HCT116 (cell line): Measurements from ENCODE around the gene PTPRC. TPM values are rescaled to one million over a fixed set of nuclear protein-coding genes. Genes with fewer than 3 reads are reported as not detected.

Source experiments
- ATAC-seq: fragments of 200-7000 bp; cut with Tn5 transposase; 2 replicates; pipeline ENCODE4 v1.9.1; 2020; ENCODE audit warnings: mild to moderate bottlenecking, moderate library complexity
- BruUV-seq: library from RNA; stranded (reverse); fragments of 400-500 nt; replicated peaks from 2 replicates; lab custom pipeline; 2021; lab: Mats Ljungman, UMichigan
- CTCF ChIA-PET: fragments of 300-600 bp; sonication (Branson Sonifier 250); formaldehyde crosslinking; loops from one replicate; lab custom pipeline; 2021; ENCODE audit warnings: antibody characterized with exemption; lab: Charles Lee
- POLR2A ChIA-PET: fragments of 300-600, 350-600 bp; sonication (Branson Sonifier 250); formaldehyde crosslinking; loops from one replicate; lab custom pipeline; 2021; ENCODE audit warnings: antibody characterized with exemption; lab: Charles Lee
- RAD21 ChIA-PET, 2 experiments: fragments of 300-600 bp; sonication (Branson Sonifier 250); formaldehyde crosslinking; loops; one replicate each; lab custom pipeline; 2023; ENCODE audit warnings: low total read pairs in 2 of 2; ENCODE audit not compliant: uncharacterized antibody in 2 of 2, unreplicated experiment in 2 of 2, low non-redundant PET in 1 of 2; lab: Charles Lee
- DNase-seq: peaks from one replicate; pipeline ENCODE4 v3.0.0-alpha.2; 2010; ENCODE audit warnings: low read depth, low spot score
- H2AFZ ChIP-seq: fragments of 200-600 bp; shearing (Covaris generic), sonication (generic); 2 replicates; pipeline ENCODE4 v1.6.1; 2017; ENCODE audit warnings: low read depth, mixed run types, mixed read lengths, antibody characterized with exemption, low read length; ENCODE audit not compliant: poor library complexity, severe bottlenecking
- H3K27ac ChIP-seq: 2 replicates; pipeline ENCODE4 v1.5.1; 2012; ENCODE audit warnings: low read depth, low read length
- H3K27me3 ChIP-seq: fragments of 200-600 bp; sonication (generic); 2 replicates; pipeline ENCODE4 v1.6.1; 2016; ENCODE audit warnings: mixed run types, low read length, mixed read lengths; ENCODE audit not compliant: insufficient read depth
- H3K36me3 ChIP-seq, 2 experiments: fragments of 200-500 bp in 1 of 2; fragments of 200-600 bp in 1 of 2; sonication (Bioruptor generic) in 1 of 2; sonication (generic) in 1 of 2; 2 replicates each; pipeline versions ENCODE4 v1.5.1 to v1.6.1; 2014 to 2016; ENCODE audit warnings: low read length in 2 of 2, inconsistent platforms in 1 of 2, mixed read lengths in 1 of 2, mixed run types in 1 of 2; ENCODE audit not compliant: insufficient read depth in 2 of 2, control insufficient read depth in 1 of 2
- H3K4me1 ChIP-seq, 2 experiments: fragments of 200-600 bp in 1 of 2; sonication (generic) in 1 of 2; 2 replicates each; pipeline versions ENCODE4 v1.5.1 to v1.6.1; 2012 to 2017; ENCODE audit warnings: low read length in 2 of 2, inconsistent platforms in 1 of 2, mild to moderate bottlenecking in 1 of 2, mixed read lengths in 1 of 2, mixed run types in 1 of 2, moderate library complexity in 1 of 2; ENCODE audit not compliant: insufficient read depth in 2 of 2, control insufficient read depth in 1 of 2
- H3K4me2 ChIP-seq: fragments of 200-600 bp; sonication (generic); 2 replicates; pipeline ENCODE4 v1.6.1; 2017; ENCODE audit warnings: mixed run types, low read length, mixed read lengths
- H3K4me3 ChIP-seq, 2 experiments: fragments of 200-600 bp in 1 of 2; sonication (generic) in 1 of 2; replicated peaks in 1 of 2; 2 replicates each; pipeline ENCODE4 v1.5.1; 2011 to 2016; ENCODE audit warnings: low read length in 2 of 2, control low read depth in 1 of 2, low read depth in 1 of 2, mild to moderate bottlenecking in 1 of 2, mixed read lengths in 1 of 2, mixed run types in 1 of 2
- H3K79me2 ChIP-seq: fragments of 200-600 bp; sonication (generic); 2 replicates; pipeline ENCODE4 v1.6.1; 2017; ENCODE audit warnings: mild to moderate bottlenecking, mixed run types, low read length, moderate library complexity, mixed read lengths; ENCODE audit not compliant: insufficient read depth
- H3K9ac ChIP-seq: fragments of 200-600 bp; sonication (generic); 2 replicates; pipeline ENCODE4 v1.6.1; 2016; ENCODE audit warnings: low read length, mixed read lengths
- H3K9me2 ChIP-seq: fragments of 200-600 bp; sonication (generic), shearing (Covaris generic); 2 replicates; pipeline ENCODE4 v1.6.1; 2017; ENCODE audit warnings: mixed run types, mild to moderate bottlenecking, moderate library complexity; ENCODE audit not compliant: insufficient read depth
- H3K9me3 ChIP-seq, 2 experiments: fragments of 200-500 bp in 1 of 2; fragments of 200-600 bp in 1 of 2; sonication (Bioruptor generic) in 1 of 2; sonication (generic) in 1 of 2; 2 replicates each; pipeline ENCODE4 v1.6.1; 2014 to 2017; ENCODE audit warnings: low read length in 2 of 2, mixed read lengths in 2 of 2, inconsistent platforms in 1 of 2, low read depth in 1 of 2, mild to moderate bottlenecking in 1 of 2, mixed run types in 1 of 2, moderate library complexity in 1 of 2; ENCODE audit not compliant: control insufficient read depth in 1 of 2, insufficient read depth in 1 of 2
- H4K20me1 ChIP-seq: fragments of 200-600 bp; sonication (generic), shearing (Covaris generic); 2 replicates; pipeline ENCODE4 v1.6.1; 2017; ENCODE audit warnings: mixed run types, mild to moderate bottlenecking, moderate library complexity; ENCODE audit not compliant: insufficient read depth
- CBX3 ChIP-seq: IDR thresholded peaks from 2 replicates; pipeline ENCODE4 v1.6.1; 2012; ENCODE audit warnings: low read depth
- CEBPB ChIP-seq: IDR thresholded peaks from 2 replicates; pipeline ENCODE4 v1.6.1; 2012; ENCODE audit warnings: low read depth
- EGR1 ChIP-seq: IDR thresholded peaks from 2 replicates; pipeline ENCODE4 v1.6.1; 2012; ENCODE audit warnings: low read depth
- EZH2 ChIP-seq: fragments of 200-600 bp; sonication (generic); IDR thresholded peaks from 2 replicates; pipeline ENCODE4 v1.6.1; 2017; ENCODE audit warnings: antibody characterized with exemption, mixed run types
- EZH2phosphoT487 ChIP-seq: fragments of 200-600 bp; IDR thresholded peaks from 2 replicates; pipeline ENCODE4 v1.6.1; 2018; ENCODE audit warnings: antibody characterized with exemption, borderline replicate concordance
- FOSL1 ChIP-seq: IDR thresholded peaks from 2 replicates; pipeline ENCODE4 v1.6.1; 2012; ENCODE audit warnings: low read depth
- JUND ChIP-seq: IDR thresholded peaks from 2 replicates; pipeline ENCODE4 v1.6.1; 2012
- POLR2AphosphoS5 ChIP-seq: IDR thresholded peaks from 2 replicates; pipeline ENCODE4 v1.6.1; 2011; ENCODE audit warnings: mild to moderate bottlenecking, low read depth, low read length, moderate library complexity
- RAD21 ChIP-seq: IDR thresholded peaks from 2 replicates; pipeline ENCODE4 v1.6.1; 2012; ENCODE audit warnings: low read depth, mild to moderate bottlenecking
- SIN3A ChIP-seq: IDR thresholded peaks from 2 replicates; pipeline ENCODE4 v1.6.1; 2012; ENCODE audit warnings: low read depth
- SP1 ChIP-seq: IDR thresholded peaks from 2 replicates; pipeline ENCODE4 v1.6.1; 2012; ENCODE audit warnings: low read depth
- TCF7L2 ChIP-seq: IDR thresholded peaks from 2 replicates; pipeline ENCODE4 v1.7.0; 2011; ENCODE audit warnings: borderline replicate concordance, inconsistent platforms; ENCODE audit not compliant: insufficient read depth, insufficient read length; ENCODE audit errors: extremely low read depth
- YY1 ChIP-seq: IDR thresholded peaks from 2 replicates; pipeline ENCODE4 v1.6.1; 2011; ENCODE audit warnings: low read length, low read depth, moderate library complexity, mild to moderate bottlenecking; ENCODE audit not compliant: insufficient replicate concordance; ENCODE audit errors: extremely low read depth
- ZFX ChIP-seq: fragments of 450-650 bp; IDR thresholded peaks from 2 replicates; pipeline ENCODE4 v1.6.1; 2017
- ZNF274 ChIP-seq: fragments of 200-500 bp; sonication (Bioruptor generic); IDR thresholded peaks from 2 replicates; pipeline ENCODE4 v1.6.1; 2014; ENCODE audit warnings: mild to moderate bottlenecking, low read depth, low read length, inconsistent platforms
- intact Hi-C: fragments of 100-400 bp; cut with micrococcal nuclease; formaldehyde crosslinking; loops from 2 replicates; pipeline ENCODE4 v1.10.0; 2022
- total RNA-seq: library from RNA; stranded (reverse); gene quantifications from one replicate; pipeline ENCODE4 v1.2.1, GENCODE V29; 2021; ENCODE audit not compliant: unreplicated experiment
- TF ChIP-seq, protein P1 (sequence below): IDR thresholded peaks from 2 replicates; pipeline ENCODE4 v1.6.1; 2011; ENCODE audit warnings: mild to moderate bottlenecking, low read length, moderate library complexity; ENCODE audit not compliant: insufficient replicate concordance; ENCODE audit errors: extremely low read depth
- TF ChIP-seq, protein P2 (sequence below): IDR thresholded peaks from 2 replicates; pipeline ENCODE4 v1.6.1; 2012
- TF ChIP-seq, protein P3 (sequence below): IDR thresholded peaks from 2 replicates; pipeline ENCODE4 v1.6.1; 2012
- TF ChIP-seq, protein P4 (sequence below), 3 experiments: fragments of 200-600 bp in 1 of 3; sonication (generic) in 1 of 3; IDR thresholded peaks in 2 of 3; conservative IDR thresholded peaks in 1 of 3; 2 replicates each; pipeline ENCODE4 v1.5.1; 2012 to 2017; ENCODE audit warnings: low read depth in 2 of 3, low read length in 2 of 3, antibody characterized with exemption in 1 of 3, borderline replicate concordance in 1 of 3, control low read depth in 1 of 3, mild to moderate bottlenecking in 1 of 3, mixed read lengths in 1 of 3, mixed run types in 1 of 3, moderate library complexity in 1 of 3; ENCODE audit not compliant: insufficient read depth in 1 of 3

Gene PTPRC
- total RNA-seq, 1 experiment from 2014 or later: 1.2 TPM

DNA sequence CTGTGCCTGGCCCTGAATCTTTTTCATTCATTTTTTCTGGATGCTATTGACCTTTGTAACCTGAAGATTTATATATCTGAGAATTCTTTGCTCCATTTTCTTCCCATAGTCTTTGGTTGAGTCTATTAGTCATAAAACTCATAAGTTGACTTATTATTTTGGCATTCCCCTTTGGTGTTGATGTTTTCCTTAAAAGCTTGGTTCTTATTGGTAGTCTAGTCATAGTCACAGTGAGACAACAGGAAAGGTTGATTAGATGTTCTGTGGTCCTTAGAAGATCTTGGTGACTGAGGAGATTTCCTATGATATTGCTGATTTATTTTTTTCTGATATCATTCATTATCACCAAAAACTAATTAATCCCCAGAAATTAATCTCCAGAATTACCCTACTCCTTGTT is 86.2 kb downstream of the PTPRC start:
- Histone ChIP-seq H3K36me3 (no peaks in the 10 kb centered on the region), H3K27ac (no peak overlapping the region), H3K4me2 (no peak overlapping the region), H3K9me2 (no peaks in the 10 kb centered on the region), H3K79me2 (no peaks in the 10 kb centered on the region), H3K4me1 (no peaks in the 10 kb centered on the region), H3K27me3 (no peaks in the 10 kb centered on the region), H3K9ac (no peak overlapping the region), H3K9me3 (no peaks in the 10 kb centered on the region), H3K4me3 (no peak overlapping the region), H4K20me1 (no peaks in the 10 kb centered on the region), H2AFZ (no peak overlapping the region)
- TF ChIP-seq TCF7L2 (no peak), EGR1 (no peak), CBX3 (no peak), FOSL1 (no peak), ZNF274 (no peak), CEBPB (no peak), RAD21 (no peak), EZH2 (no peak), ZFX (no peak), EZH2phosphoT487 (no peak), POLR2AphosphoS5 (no peak), SIN3A (no peak), JUND (no peak), YY1 (no peak), SP1 (no peak)
- TF ChIP-seq, protein P1, sequence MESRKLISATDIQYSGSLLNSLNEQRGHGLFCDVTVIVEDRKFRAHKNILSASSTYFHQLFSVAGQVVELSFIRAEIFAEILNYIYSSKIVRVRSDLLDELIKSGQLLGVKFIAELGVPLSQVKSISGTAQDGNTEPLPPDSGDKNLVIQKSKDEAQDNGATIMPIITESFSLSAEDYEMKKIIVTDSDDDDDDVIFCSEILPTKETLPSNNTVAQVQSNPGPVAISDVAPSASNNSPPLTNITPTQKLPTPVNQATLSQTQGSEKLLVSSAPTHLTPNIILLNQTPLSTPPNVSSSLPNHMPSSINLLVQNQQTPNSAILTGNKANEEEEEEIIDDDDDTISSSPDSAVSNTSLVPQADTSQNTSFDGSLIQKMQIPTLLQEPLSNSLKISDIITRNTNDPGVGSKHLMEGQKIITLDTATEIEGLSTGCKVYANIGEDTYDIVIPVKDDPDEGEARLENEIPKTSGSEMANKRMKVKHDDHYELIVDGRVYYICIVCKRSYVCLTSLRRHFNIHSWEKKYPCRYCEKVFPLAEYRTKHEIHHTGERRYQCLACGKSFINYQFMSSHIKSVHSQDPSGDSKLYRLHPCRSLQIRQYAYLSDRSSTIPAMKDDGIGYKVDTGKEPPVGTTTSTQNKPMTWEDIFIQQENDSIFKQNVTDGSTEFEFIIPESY: no peak
- TF ChIP-seq, protein P2, sequence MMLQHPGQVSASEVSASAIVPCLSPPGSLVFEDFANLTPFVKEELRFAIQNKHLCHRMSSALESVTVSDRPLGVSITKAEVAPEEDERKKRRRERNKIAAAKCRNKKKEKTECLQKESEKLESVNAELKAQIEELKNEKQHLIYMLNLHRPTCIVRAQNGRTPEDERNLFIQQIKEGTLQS: no peak
- TF ChIP-seq, protein P3, sequence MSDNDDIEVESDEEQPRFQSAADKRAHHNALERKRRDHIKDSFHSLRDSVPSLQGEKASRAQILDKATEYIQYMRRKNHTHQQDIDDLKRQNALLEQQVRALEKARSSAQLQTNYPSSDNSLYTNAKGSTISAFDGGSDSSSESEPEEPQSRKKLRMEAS: no peak
- TF ChIP-seq, protein P4, sequence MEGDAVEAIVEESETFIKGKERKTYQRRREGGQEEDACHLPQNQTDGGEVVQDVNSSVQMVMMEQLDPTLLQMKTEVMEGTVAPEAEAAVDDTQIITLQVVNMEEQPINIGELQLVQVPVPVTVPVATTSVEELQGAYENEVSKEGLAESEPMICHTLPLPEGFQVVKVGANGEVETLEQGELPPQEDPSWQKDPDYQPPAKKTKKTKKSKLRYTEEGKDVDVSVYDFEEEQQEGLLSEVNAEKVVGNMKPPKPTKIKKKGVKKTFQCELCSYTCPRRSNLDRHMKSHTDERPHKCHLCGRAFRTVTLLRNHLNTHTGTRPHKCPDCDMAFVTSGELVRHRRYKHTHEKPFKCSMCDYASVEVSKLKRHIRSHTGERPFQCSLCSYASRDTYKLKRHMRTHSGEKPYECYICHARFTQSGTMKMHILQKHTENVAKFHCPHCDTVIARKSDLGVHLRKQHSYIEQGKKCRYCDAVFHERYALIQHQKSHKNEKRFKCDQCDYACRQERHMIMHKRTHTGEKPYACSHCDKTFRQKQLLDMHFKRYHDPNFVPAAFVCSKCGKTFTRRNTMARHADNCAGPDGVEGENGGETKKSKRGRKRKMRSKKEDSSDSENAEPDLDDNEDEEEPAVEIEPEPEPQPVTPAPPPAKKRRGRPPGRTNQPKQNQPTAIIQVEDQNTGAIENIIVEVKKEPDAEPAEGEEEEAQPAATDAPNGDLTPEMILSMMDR (IDR thresholded peaks at IDR 0.05 in 2 of 3, conservative IDR thresholded peaks at IDR 0.05 in 1 of 3; ENCODE audit: borderline replicate concordance in 1 of 3, insufficient read depth in 1 of 3, low read depth in 2 of 3, low read length in 2 of 3): no peak
- intact Hi-C loops: no loop called here
- ChIA-PET CTCF (no interaction called here), POLR2A (no interaction called here), RAD21 (no interaction called here)
- BruUV-seq: no TSS peak
- DNase-seq (no peak), ATAC-seq (no peak)
